H1 (cell line): ENCODE measurements around the gene DOCK1. TPM values are rescaled to one million over a fixed set of nuclear protein-coding genes. Genes with fewer than 3 reads are reported as not detected.

Experiments used
- HDAC2 ChIP-seq, 2 experiments: fragments of 300-600 bp in 1 of 2; sonication (generic) in 1 of 2; IDR thresholded peaks; 2 replicates each; pipeline ENCODE4 v1.6.1; 2011 to 2012; ENCODE audit warnings: low read depth in 2 of 2, low read length in 2 of 2, mild to moderate bottlenecking in 2 of 2, moderate library complexity in 2 of 2, borderline replicate concordance in 1 of 2, inconsistent platforms in 1 of 2
- TEAD4 ChIP-seq: IDR thresholded peaks from 2 replicates; pipeline ENCODE4 v1.6.1; 2012; ENCODE audit warnings: low read depth, low read length, inconsistent platforms, mixed read lengths
- polyA plus RNA-seq, 7 experiments: library from polyadenylated mRNA; depleted of rRNA in 3 of 7; stranded (reverse) in 5 of 7; unstranded in 2 of 7; fragments of >200 nt in 5 of 7; fragments of 200-250 nt in 2 of 7; gene quantifications; 1 replicate in 5 of 7; 2 replicates in 1 of 7; 4 replicates in 1 of 7; pipeline versions ENCODE4 v1.2.1 to v1.2.3, GENCODE V29; 2011 to 2013; ENCODE audit warnings: missing spikeins in 2 of 7, mixed read lengths in 2 of 7
- total RNA-seq: library from RNA; stranded (reverse); fragmentation: NEBNext Ultra II Directional; extraction: Animal tissue kit (Norgen Biotek cat#: 25700); gene quantifications from 2 replicates; pipeline ENCODE4 v1.2.1, GENCODE V29; 2021
- TF ChIP-seq, protein P1 (sequence below), 3 experiments: IDR thresholded peaks; 1 replicate in 2 of 3; 2 replicates in 1 of 3; pipeline versions ENCODE4 v1.5.1 to v1.6.1; 2011; ENCODE audit warnings: low read length in 3 of 3, mild to moderate bottlenecking in 3 of 3, inconsistent platforms in 2 of 3, low read depth in 1 of 3, moderate library complexity in 1 of 3; ENCODE audit not compliant: insufficient read depth in 1 of 3; ENCODE audit errors: control extremely low read depth in 1 of 3

Gene DOCK1
- total and polyA plus RNA-seq, 2 of the 8 experiments (the other 6 are each of a cell fraction or from before 2014, with no cell fraction given), result 11.6 to 53.0 TPM

DNA sequence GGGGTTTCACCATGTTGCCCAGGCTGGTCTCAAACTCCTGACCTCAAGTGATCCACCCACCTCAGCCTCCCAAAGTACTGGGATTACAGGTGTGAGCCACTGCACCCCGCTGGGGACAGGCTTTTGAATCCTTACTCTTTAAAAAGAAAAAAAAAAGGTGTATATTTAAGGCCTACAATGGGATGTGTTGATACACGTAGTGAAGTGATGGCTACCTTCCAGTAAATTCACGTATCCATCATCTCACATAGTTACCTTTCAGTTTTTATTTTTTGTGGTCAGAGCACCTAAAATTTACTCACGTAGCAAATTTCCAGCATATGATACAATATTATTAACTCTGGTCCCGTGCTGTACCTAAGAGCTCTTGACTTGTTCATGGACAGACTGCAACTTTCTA lies 410.7 kb downstream of the DOCK1 start (continued):
- TF ChIP-seq, protein P1, sequence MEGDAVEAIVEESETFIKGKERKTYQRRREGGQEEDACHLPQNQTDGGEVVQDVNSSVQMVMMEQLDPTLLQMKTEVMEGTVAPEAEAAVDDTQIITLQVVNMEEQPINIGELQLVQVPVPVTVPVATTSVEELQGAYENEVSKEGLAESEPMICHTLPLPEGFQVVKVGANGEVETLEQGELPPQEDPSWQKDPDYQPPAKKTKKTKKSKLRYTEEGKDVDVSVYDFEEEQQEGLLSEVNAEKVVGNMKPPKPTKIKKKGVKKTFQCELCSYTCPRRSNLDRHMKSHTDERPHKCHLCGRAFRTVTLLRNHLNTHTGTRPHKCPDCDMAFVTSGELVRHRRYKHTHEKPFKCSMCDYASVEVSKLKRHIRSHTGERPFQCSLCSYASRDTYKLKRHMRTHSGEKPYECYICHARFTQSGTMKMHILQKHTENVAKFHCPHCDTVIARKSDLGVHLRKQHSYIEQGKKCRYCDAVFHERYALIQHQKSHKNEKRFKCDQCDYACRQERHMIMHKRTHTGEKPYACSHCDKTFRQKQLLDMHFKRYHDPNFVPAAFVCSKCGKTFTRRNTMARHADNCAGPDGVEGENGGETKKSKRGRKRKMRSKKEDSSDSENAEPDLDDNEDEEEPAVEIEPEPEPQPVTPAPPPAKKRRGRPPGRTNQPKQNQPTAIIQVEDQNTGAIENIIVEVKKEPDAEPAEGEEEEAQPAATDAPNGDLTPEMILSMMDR (IDR thresholded peaks at IDR 0.05; ENCODE audit: control extremely low read depth in 1 of 3, insufficient read depth in 1 of 3, low read depth in 1 of 3, low read length in 3 of 3), result no peak
- no peak for TF ChIP-seq TEAD4
- TF ChIP-seq HDAC2 (IDR thresholded peaks at IDR 0.05; ENCODE audit: borderline replicate concordance in 1 of 2, low read depth in 2 of 2, low read length in 2 of 2), result no peak
